Measurements from ENCODE around the gene CLMN.
"Not testable (repeated sequence)": the region's sequence is repeated elsewhere in the genome, so short reads cannot be mapped to it uniquely, and the experiment has no call there.

The CLMN gene

GRCh38 chr14:95213774-95214173, 105.9 kb downstream of the CLMN start:
- no peak for DNase-seq

- no peak for DNase-seq
These were observed 107.8 kb downstream of the CLMN start for GRCh38 chr14:95211721-95212504.

GRCh38 chr14:95210699-95211098, 109.0 kb downstream of the CLMN start:
- no peak for DNase-seq

DNA sequence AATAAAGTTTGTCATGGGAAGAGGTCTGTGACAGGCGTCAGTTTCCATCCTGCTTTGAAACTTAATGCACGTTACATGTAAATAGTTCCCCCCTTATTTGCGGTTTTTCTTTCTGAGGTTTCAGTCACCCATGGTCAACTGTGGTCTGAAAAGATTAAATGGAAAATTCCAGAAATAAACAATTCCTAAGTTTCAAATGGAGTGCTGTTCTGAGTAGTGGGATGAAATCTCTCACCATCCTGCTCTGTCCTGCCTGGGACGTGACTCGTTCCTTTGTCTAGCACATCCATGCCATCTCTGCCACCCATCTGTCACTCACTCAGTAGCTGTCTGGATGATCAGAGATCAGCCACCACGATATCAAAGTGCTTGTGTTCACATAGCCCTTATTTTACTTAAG, 111.1 kb downstream of the CLMN start:
- no peak for DNase-seq

- DNase-seq = no peak
These were observed 112.1 kb downstream of the CLMN start for GRCh38 chr14:95207475-95208233.

DNA sequence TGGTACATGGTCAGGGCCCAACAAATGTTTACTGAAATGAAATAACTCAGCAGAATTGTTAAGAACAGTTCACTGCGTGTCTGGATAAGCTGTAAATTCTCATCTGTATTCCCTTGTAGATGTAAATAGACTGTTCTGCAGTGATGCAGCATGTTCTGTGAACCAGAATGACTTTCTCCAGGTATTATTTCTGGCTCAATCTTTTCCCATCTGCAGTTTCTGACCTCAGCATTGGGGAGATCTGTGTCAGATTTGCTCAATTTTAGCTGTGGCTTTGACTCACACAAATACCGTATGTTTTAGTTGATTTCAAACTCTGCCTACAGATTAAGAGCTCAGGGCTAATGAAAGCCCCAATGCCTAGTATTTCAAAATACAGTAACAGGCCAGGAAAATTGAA, 113.2 kb downstream of the CLMN start:
- DNase-seq = no peak

GRCh38 chr14:95204705-95205104, 115.0 kb downstream of the CLMN start:
- DNase-seq = no peak

GRCh38 chr14:95201745-95202144, 118.0 kb downstream of the CLMN start:
- DNase-seq = not testable (repeated sequence)

GRCh38 chr14:95200404-95200803, 119.3 kb downstream of the CLMN start:
- DNase-seq = no peak

- no peak for DNase-seq
These were observed 120.3 kb downstream of the CLMN start for GRCh38 chr14:95199298-95199983.

DNA sequence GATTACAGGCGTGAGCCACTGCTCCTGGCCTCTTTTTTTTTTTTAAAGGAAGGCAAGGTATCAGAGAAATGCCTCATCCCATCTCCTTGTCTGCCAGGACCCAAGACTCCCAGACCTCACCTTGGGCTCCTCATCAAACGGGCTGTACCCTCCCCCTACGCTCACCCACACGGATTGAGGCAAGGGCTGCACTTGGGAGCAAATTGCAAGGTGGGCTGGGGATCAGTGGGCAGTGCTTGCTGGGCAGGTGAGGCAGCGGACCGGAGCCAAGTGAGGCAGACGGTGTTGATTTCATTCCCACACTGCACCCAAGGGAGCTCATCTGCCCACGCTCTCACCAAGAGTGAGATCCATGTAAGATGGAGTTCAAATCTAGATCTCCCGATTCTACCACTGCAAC, 121.4 kb downstream of the CLMN start:
- DNase-seq = no peak

GRCh38 chr14:95197551-95197950, 122.2 kb downstream of the CLMN start:
- no peak for DNase-seq

GRCh38 chr14:95196826-95197545, 122.7 kb downstream of the CLMN start:
- DNase-seq = no peak

DNA sequence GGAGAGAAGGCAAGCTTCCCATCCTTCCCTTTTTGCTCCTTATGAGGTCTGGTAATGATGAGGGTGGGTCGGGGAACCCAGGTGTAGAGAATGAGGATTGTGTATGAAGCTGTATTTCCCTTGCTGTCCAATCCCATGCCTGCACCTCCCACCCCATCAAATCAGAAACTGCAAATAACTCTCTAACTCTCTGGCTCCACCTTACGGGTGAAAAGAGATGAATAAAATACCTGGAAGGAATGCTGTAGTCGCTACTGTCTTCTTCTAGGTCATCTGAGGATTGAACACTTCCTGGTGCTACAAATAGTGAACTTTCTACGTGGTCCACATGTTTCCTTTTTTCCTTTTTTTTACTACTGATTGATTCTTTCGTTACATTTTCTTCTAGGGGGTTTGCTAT, 123.4 kb downstream of the CLMN start:
- DNase-seq = peak in 1 of 5 experiments; percentile 26

- DNase-seq = no peak
These were observed 124.7 kb downstream of the CLMN start for GRCh38 chr14:95195031-95195430.

GRCh38 chr14:95193081-95193480, 126.6 kb downstream of the CLMN start:
- no peak for DNase-seq

- no peak for DNase-seq
These were observed 127.4 kb downstream of the CLMN start for GRCh38 chr14:95192311-95192710.

- no peak for DNase-seq
These were observed 128.1 kb downstream of the CLMN start for GRCh38 chr14:95191445-95192199.

DNA sequence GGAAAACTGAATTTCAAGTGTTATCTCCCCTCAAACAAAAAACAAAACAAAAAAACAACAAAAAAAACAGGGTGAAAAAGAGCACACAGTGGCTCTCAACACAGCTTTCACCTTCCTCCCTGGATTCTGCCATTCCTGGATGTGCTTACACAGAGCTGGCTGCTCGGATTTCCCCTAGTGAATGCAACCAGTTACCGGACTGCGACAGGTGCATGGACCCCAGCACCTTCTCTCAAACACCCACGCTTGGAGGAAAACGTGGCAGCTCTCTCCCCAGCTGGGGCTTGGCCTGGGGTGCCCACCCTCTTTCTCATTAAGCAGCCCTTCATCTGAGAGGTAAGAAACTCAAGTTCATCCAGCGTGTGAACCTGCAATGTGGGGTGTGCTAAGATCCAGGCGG, 128.9 kb downstream of the CLMN start:
- no peak for DNase-seq

GRCh38 chr14:95190346-95190840, 129.3 kb downstream of the CLMN start:
- no peak for DNase-seq

DNA sequence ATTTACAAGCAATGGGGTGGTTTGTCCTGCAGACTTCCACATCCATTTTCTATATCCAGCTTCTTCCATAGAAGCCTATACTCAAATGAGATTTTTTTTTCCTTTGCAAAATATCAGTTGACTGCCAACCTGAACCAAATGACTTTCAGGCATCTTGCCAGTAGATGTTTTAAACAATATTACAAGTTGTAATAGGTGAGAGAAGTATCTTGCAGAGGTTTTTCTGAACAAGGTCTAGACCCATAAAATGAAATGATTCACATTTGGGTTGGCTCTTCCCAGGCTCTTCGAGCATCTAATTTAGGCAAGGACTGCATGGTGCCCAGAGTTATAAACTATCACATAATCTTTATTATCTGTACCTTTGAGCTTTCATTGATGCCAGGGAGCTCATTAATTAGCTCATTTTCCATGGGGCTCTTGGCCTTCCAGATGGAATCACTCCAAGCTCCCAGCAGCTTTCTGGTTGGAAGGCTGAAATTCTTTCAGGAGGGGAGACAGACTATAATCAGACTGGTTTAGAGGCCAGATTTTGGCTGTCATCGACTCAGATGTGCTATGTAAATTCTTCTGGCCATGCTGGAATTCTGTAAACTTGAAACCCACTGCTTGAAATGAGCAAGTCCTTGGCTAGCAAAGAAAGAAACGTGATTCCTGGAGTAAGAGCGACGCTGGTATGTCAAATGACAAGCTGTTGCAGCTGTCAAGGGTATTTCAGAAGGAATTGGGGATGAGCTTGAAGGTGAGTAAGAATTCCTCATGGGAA, 130.2 kb downstream of the CLMN start:
- no peak for DNase-seq
